GM23248 (cell line): ENCODE data around the gene PARK7. TPM values are rescaled to one million over a fixed set of nuclear protein-coding genes. Genes with fewer than 3 reads are reported as not detected.

ENCODE experiments used
- DNase-seq: peaks from one replicate; pipeline ENCODE4 v3.0.0-alpha.2; 2015
- H2AFZ ChIP-seq: fragments of 200-600 bp; sonication (generic); 2 replicates; pipeline ENCODE4 v1.6.1; 2016; ENCODE audit warnings: antibody characterized with exemption
- H3F3A ChIP-seq: fragments of 200-600 bp; sonication (generic); 2 replicates; pipeline ENCODE4 v1.6.1; 2016; ENCODE audit warnings: mild to moderate bottlenecking, antibody characterized with exemption, mixed run types; ENCODE audit not compliant: insufficient read depth
- H3K27ac ChIP-seq: fragments of 200-600 bp; sonication (generic); 2 replicates; pipeline ENCODE4 v1.5.1; 2016; ENCODE audit warnings: mild to moderate bottlenecking
- H3K27me3 ChIP-seq: fragments of 200-600 bp; sonication (generic); replicated peaks from 2 replicates; pipeline ENCODE4 v1.6.1; 2016; ENCODE audit warnings: mild to moderate bottlenecking; ENCODE audit not compliant: insufficient read depth
- H3K36me3 ChIP-seq: fragments of 200-600 bp; sonication (generic); 2 replicates; pipeline ENCODE4 v1.6.1; 2016; ENCODE audit warnings: low read depth, mild to moderate bottlenecking
- H3K4me1 ChIP-seq: fragments of 200-600 bp; sonication (generic); 2 replicates; pipeline ENCODE4 v1.6.1; 2016; ENCODE audit warnings: mild to moderate bottlenecking; ENCODE audit not compliant: insufficient read depth
- H3K4me2 ChIP-seq: fragments of 200-600 bp; sonication (generic); one replicate; pipeline ENCODE4 v1.6.1; 2016; ENCODE audit warnings: mild to moderate bottlenecking; ENCODE audit not compliant: unreplicated experiment
- H3K4me3 ChIP-seq: fragments of 200-600 bp; sonication (generic); 2 replicates; pipeline ENCODE4 v1.5.1; 2016; ENCODE audit warnings: mild to moderate bottlenecking
- H3K79me2 ChIP-seq: fragments of 200-600 bp; sonication (generic); 2 replicates; pipeline ENCODE4 v1.6.1; 2016; ENCODE audit warnings: mild to moderate bottlenecking; ENCODE audit not compliant: insufficient read depth
- H3K9ac ChIP-seq: fragments of 200-600 bp; sonication (generic); 2 replicates; pipeline ENCODE4 v1.6.1; 2016; ENCODE audit warnings: mild to moderate bottlenecking
- H3K9me2 ChIP-seq: fragments of 200-600 bp; sonication (generic); 2 replicates; pipeline ENCODE4 v1.6.1; 2016; ENCODE audit warnings: mixed run types, mild to moderate bottlenecking, moderate library complexity; ENCODE audit not compliant: insufficient read depth
- H3K9me3 ChIP-seq: fragments of 200-600 bp; sonication (generic); one replicate; pipeline ENCODE4 v1.6.1; 2017; ENCODE audit warnings: low read depth
- H4K20me1 ChIP-seq: fragments of 200-600 bp; sonication (generic); 2 replicates; pipeline ENCODE4 v1.6.0; 2016; ENCODE audit not compliant: insufficient read depth
- EZH2 ChIP-seq: fragments of 200-600 bp; sonication (generic); IDR thresholded peaks from 2 replicates; pipeline ENCODE4 v1.6.1; 2018; ENCODE audit warnings: antibody characterized with exemption, mild to moderate bottlenecking; ENCODE audit not compliant: insufficient read depth, poor library complexity, severe bottlenecking
- EZH2phosphoT487 ChIP-seq: fragments of 200-600 bp; sonication (generic); IDR thresholded peaks from 2 replicates; pipeline ENCODE4 v1.6.1; 2018; ENCODE audit warnings: antibody characterized with exemption, moderate library complexity, mild to moderate bottlenecking, low read depth; ENCODE audit not compliant: insufficient read depth
- WGBS, 2 experiments: methylation state at CpG; one replicate each; pipeline ENCODE4 v1.1.6; 2015 to 2017; ENCODE audit warnings: low lambda C conversion rate in 2 of 2, low coverage in 1 of 2; ENCODE audit errors: missing lambda C conversion rate in 2 of 2; 5-methylcytosine and 5-hydroxymethylcytosine counted together
- in situ Hi-C: fragments of 300-500 bp; cut with MboI; formaldehyde crosslinking; loops from 2 replicates; pipeline ENCODE4 v1.15.0; 2020
- polyA plus RNA-seq: library from polyadenylated mRNA; unstranded; fragments of >200 nt; fragmentation: Nextera tagmentation; extraction: Ambion mirVana; gene quantifications from 2 replicates; pipeline ENCODE4 v1.2.1, GENCODE V29; 2016
- small RNA-seq: library from RNA; depleted of rRNA; stranded (forward); fragments of <200 nt; gene quantifications from one replicate; pipeline ENCODE3, GENCODE V24; 2014; ENCODE audit warnings: low read depth, low replicate concordance
- total RNA-seq: library from RNA; depleted of rRNA; stranded (reverse); fragments of >200 nt; shearing (Covaris generic); gene quantifications from 2 replicates; pipeline ENCODE4 v1.2.3, GENCODE V29; 2014; rRNA removed

PARK7 gene
- total and polyA plus RNA-seq, 2 experiments from 2014 or later = 191 to 514 TPM

DNA sequence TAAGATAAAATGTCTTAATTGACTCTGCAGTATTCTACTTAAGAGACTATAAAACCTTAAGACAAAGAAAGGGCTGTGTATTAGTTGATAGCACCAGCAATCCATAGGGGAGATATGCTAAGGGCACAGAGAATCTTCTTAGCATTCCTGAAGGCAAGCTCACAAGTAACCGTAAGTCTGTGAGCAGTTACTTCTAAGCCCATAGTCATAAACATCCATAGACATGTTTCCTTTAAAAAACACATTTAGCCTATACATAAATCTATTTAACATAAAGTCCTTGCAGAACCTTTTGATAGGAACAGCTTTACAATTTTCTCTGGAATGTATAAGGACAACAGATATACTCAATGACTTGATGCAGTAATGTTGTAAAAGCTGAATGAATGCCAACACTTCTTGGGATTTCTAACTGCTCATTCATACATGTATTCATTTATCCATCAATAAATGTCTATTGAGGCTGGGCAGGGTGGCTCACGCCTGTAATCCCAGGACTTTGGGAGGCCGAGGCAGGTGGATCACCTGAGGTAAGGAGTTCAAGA lies 70.9 kb downstream of the PARK7 start:
- H3K9ac ChIP-seq = no peak overlapping the region
- no peak overlapping the region for H3K4me3 ChIP-seq
- H3K27me3 ChIP-seq = no peaks in the 10 kb centered on the region
- H2AFZ ChIP-seq = no peak overlapping the region
- no peaks in the 10 kb centered on the region for H3K79me2 ChIP-seq
- TF ChIP-seq EZH2 = no peak
- no peak for TF ChIP-seq EZH2phosphoT487
- no peaks in the 10 kb centered on the region for H3K9me2 ChIP-seq
- no peaks in the 10 kb centered on the region for H3K36me3 ChIP-seq
- H4K20me1 ChIP-seq = no peaks in the 10 kb centered on the region
- H3F3A ChIP-seq = peaks cover 18% of the 10 kb centered on the region
- no peak overlapping the region for H3K27ac ChIP-seq
- H3K4me2 ChIP-seq = no peak overlapping the region
- in situ Hi-C loops = loop anchor here (25.0 kb wide), 1 partner anchor 205 kb away; no protein-coding TSS in a partner anchor
- H3K9me3 ChIP-seq = no peaks in the 10 kb centered on the region
- DNase-seq = no peak
- H3K4me1 ChIP-seq = peaks cover 18% of the 10 kb centered on the region
- 85 to 95% methylated on average over 3 of the region's 3 CpGs for WGBS, 2 experiments

- in situ Hi-C loops = loop anchor here (25.0 kb wide), 1 partner anchor 204 kb away; no protein-coding TSS in a partner anchor
- TF ChIP-seq EZH2 (no peak), EZH2phosphoT487 (no peak)
- H3F3A ChIP-seq = peaks cover 9% of the 10 kb centered on the region
- no peaks in the 10 kb centered on the region for H3K27me3 ChIP-seq
- H3K79me2 ChIP-seq = no peaks in the 10 kb centered on the region
- H3K4me1 ChIP-seq = peaks cover 9% of the 10 kb centered on the region
- no peak overlapping the region for H3K27ac ChIP-seq
- no peaks in the 10 kb centered on the region for H4K20me1 ChIP-seq
- no peak for DNase-seq
- H3K9me3 ChIP-seq = no peaks in the 10 kb centered on the region
- no peaks in the 10 kb centered on the region for H3K9me2 ChIP-seq
- no peak overlapping the region for H2AFZ ChIP-seq
- H3K36me3 ChIP-seq = no peaks in the 10 kb centered on the region
- H3K9ac ChIP-seq = no peak overlapping the region
- 96 to 98% methylated on average over 6 of the region's 6 CpGs for WGBS, 2 experiments
- H3K4me2 ChIP-seq = no peak overlapping the region
- H3K4me3 ChIP-seq = no peak overlapping the region
Measured at GRCh38 chr1:8033322-8033721, 71.8 kb downstream of the PARK7 start.

Small RNA genes within 50 kb of the gene (small RNA-seq; reads per million reads assigned to genes)
- not detected for gene RF00019

Other genes starting within 250 kb of the PARK7 start
- gene VAMP3, start 190.4 kb upstream of the PARK7 start, total RNA-seq = 195 and 835 TPM in 2 replicates
- gene VAMP3, start 190.4 kb upstream of the PARK7 start, polyA plus RNA-seq = 166 and 173 TPM in 2 replicates
- 1.1 and 2.8 TPM in 2 replicates for gene PER3, start 177.4 kb upstream of the PARK7 start, total RNA-seq
- gene PER3, start 177.4 kb upstream of the PARK7 start, polyA plus RNA-seq = 1.4 and 2.4 TPM in 2 replicates
- not detected in 2 replicates for gene UTS2, start 108.6 kb upstream of the PARK7 start, total RNA-seq
- gene UTS2, start 108.6 kb upstream of the PARK7 start, polyA plus RNA-seq = not detected in 2 replicates
- 0.13 TPM in 1 of 2 replicates, not detected in the other for gene TNFRSF9, start 20.9 kb upstream of the PARK7 start, total RNA-seq
- not detected in 2 replicates for gene TNFRSF9, start 20.9 kb upstream of the PARK7 start, polyA plus RNA-seq
- 50.8 and 55.1 TPM in 2 replicates for gene ERRFI1, start 64.6 kb downstream of the PARK7 start, total RNA-seq
- gene ERRFI1, start 64.6 kb downstream of the PARK7 start, polyA plus RNA-seq = 29.7 and 31.3 TPM in 2 replicates